Renal cortical epithelial cell (primary cell): ENCODE results near the gene CEP63. TPM values are rescaled to one million over a fixed set of nuclear protein-coding genes. Genes with fewer than 3 reads are reported as not detected.

ENCODE experiments used
- DNase-seq: peaks from one replicate; pipeline ENCODE4 v3.0.0-alpha.2; 2011; ENCODE audit warnings: low read depth
- total RNA-seq: library from RNA; depleted of rRNA; stranded (reverse); fragments of >200 nt; gene quantifications from 2 replicates; pipeline ENCODE4 v1.2.3, GENCODE V29; 2014

Gene CEP63
- 10.8 and 31.3 TPM in 2 replicates for total RNA-seq

DNA sequence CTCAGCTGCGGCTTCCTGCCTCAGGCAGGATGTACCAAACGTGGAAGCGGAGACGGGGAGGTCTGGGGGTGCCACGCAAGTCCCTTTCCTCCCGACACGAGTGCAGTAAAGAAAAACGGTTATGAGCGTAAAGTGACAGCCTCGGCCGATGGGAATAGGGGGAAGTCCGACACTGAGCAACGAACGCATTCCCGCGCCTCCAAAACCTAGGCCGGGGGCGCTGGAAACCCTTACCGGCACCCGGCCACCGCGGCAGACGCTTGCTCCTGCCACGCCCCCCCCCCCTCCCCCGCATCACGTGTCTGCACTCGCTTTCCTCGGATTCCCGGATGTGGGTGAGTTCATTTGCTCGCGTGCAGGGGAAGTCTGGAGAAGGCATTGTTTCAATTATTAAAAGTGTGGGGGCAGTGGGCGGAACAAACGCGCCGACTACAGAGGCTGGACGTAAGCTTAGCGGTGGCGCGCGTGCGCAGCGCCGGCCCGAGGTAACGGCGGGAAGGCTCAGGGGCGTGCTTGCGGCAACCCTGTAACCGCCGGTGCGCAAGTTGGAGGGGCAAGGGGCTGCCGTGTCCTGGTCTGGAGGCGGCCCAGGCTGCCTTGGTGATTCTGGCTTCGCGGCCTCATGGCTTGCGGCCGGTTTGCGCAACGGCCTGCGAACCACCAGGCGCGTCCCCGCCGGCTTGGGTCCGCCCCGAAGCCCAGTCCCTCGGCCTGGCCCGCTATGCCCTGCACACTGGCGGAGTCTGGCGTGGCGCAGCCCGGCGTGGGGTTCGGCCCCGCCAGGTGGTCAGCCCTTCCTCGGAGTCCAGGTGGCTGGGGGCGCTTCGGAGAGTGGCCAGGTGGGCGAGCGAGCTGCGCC lies at the start of gene CEP63, which contains the start of gene ANAPC13:
TSS of gene CEP63 (plus strand) at position 340 of the 859 bp plus-strand sequence. CDS start 9,264 bp downstream, outside the sequence.
TSS of gene ANAPC13 (minus strand) at position 268 of the 859 bp plus-strand sequence. CDS start 3,081 bp downstream, outside the sequence.
- peak; percentile 96 for DNase-seq

DNA sequence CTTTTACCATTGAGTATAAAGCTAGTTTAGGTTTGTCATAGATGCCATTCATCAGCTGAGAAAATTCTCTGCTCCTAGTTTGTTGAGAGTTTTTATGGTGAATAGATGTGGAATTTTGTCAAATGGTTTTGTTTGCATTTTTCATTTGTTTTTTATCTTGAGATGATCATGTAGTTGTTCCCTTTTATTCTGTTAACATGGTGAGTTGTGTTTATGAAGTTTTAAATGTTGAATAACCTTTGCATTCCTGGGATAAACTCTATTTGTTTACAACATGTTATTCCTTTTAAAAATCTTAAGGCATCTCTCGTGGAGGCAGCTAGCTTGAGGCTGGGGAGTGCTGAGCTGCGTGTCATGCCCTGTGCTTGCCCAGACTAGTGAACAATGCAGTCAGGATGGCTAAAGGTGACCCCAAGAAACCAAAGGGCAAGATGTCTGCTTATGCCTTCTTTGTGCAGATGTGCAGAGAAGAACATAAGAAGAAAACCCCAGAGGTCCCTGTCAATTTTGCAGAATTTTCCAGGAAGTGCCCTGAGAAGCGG lies 48.6 kb upstream of the CEP63 start:
- no peak for DNase-seq

DNA sequence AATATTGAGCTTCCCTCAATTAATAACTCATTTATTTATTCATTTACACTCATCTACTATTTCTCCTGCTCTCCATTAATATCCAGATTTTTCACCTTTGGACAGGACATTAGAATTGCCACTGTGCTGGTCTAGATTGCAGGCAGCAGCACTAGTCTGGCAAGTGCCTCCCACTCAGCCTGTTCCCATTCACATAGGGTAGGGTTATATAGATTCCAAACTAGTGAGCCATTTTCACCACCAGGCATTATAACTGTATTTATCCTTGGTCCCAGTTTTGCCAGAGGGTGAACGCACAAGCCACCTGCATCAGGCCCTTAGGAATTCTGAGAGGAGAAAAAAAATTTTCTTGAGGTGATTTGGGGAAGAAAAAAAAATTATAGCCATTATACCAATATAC lies 44.5 kb upstream of the CEP63 start:
- no peak for DNase-seq

DNA sequence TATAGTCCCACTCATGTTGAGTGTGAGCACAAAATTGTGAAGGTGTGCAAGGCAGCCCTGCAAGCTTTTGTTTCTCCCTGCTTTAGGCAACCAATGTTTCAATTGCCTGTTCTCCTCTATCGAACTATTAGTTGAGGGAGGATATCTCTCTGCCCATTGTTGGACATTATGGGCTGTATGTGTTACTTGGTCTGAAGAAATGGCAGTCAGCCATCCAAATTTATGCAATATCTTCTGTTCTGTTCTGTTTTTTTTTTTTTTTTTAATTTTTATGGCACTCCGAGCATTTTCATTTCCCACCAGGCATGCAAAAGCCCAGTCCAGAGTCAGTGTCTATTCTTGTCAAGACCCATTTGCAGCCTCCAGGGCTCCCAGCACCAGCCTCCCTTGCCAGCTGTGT lies 44.0 kb upstream of the CEP63 start:
- no peak for DNase-seq

DNA sequence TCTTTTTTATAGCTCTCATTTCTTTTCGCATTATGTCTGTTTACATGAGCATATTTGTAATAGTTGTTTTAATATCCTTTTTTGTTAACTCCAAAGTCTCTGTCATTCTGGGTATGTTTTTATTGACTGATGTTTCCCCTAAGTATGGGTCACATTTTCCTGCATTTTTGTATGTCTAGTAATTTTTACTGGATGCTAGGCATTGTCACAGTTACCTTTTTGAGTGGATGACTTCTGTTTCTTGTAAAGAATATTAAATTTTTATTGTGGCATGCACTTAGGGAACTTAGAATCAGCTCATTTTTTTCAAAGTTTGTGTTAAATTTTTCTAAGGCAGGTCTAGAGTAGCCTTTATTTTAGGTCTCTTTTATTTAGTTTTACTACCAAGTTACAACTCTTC lies 40.8 kb upstream of the CEP63 start:
- no peak for DNase-seq

DNA sequence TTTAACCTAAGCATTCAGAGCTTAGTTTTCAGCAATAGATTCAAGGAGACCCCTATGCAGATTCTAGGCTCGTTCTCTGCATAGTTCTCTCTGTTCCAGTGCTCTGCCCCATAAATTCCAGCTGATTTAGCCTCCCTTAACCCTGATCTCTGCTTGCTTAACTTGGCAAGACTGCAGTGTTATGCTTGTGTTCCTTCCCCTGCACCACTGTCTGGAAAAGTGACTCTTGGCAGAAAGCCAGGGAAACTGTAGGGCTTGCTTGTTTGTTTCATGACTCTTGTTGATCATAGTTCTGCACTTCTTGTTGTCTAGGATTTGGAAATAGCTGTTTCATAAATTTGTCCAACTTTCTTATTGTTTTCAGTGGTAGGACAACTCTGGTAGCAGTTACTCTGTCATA lies 40.2 kb upstream of the CEP63 start:
- peak; percentile 84 for DNase-seq

DNA sequence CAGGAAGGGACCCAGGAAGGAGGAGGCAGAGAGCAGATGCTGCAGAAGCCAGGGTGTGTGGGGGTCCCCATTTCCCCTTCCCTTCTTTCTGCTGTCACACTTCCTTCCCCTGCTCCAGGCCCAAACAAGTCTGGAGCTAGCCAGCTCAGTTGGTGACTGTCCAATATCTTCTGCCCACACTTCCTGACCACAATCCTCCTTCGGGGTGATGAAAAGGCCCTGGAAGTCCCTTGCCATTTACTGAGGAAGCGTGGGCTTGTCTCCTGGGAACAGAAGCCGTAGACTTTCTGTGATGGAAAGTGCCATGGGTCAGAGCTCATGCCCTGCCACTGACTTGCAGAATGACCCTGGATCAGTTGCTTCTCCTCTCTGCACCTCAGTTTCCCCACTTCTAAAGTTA lies 39.1 kb upstream of the CEP63 start:
- peak; percentile 29 for DNase-seq

DNA sequence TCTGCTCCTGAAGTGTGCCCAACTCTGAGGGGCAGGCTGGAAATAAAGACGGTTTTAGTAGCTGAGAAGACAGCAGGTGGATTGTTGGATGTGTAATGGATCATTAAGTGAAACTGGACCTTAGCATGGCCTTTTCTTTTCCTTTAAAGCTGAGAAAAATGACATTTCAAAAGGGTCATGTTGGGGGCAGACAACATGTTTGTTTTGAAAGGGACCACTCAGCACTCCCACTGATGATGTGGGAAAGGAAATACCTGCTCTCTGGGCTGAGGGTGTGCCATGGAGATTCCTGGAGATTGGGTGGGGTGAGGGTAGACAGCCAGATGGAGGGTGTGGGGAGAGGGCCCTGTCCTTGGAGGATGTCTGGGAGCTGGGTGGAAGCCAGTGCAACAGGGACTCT lies 38.5 kb upstream of the CEP63 start:
- no peak for DNase-seq

DNA sequence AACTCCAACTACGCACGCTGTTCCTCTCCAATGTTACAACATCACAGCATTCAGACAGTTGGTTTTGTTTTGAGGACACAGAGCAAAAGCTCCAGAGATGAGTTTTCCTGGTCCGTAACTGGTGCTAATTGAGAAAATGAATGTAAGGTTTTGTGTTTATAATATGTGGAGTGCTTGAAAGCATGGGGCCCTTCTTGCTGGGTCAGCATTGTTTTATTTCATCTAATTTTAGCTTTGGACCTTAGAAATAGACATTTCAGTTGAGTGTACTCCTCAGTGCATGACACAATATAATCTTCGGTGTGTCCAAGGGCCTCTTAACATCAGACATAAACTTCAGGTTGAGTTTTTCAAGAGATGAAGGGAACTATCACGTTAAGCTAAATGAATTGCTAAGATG lies 37.2 kb upstream of the CEP63 start:
- DNase-seq, result no peak

DNA sequence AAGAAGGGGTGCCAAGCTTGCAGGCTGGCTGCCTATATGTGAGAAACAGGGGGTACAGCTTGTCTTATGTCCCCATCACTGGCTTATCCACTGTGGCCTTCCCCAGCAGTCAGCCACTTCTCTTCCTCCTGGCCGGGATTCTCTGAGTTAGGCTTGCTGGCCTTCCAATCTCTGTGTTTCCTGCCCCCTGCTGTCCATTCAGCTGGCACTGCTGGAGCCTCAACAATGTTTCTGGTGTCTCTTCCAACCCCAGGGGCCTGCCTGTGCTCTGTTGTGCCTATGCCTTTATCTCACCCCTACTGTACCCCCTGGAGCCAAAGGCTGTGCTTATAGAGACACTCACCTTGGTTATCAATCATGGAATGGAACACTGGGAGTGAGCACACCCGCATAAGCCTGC lies 36.6 kb upstream of the CEP63 start:
- peak; percentile 50 for DNase-seq

DNA sequence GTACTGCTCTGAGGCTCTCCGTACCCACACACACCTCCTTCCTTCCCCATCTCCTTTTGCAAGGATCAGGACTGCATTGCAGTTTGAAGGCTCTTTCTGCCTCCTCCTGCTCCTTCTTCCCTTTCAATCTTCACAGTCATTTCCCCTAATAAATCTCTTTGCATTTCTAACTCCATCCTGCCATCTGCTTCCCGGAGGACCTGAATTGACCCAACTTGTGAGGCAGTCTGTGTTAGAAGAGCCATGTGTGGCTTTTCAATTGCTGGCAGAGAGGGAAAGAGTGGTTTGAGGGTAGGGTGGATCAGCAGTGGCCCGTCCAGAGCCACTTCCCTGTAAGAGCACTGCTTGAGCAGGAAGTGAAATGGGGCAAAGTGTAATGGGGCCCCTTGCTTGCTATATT lies 35.9 kb upstream of the CEP63 start:
- DNase-seq, result no peak

DNA sequence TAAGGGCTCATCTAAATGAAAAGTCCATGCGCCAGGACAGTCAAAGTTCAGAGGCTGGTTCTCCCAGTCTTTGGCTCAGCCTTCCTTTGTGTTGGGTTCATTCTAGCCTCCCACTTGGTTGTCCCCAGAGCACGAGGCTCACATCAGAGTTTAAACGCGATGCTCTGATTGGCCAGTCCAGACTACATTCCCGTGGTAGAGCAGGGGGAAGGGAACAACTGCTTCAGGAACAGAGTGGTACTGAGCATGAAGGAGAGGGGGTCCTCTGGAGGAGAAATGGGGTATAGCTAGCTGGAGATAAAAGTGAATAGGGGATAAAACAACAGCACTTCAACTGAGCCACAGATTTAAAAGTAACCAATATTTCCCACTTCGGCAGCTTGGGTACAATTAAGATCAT lies 32.2 kb upstream of the CEP63 start:
- DNase-seq, result no peak

DNA sequence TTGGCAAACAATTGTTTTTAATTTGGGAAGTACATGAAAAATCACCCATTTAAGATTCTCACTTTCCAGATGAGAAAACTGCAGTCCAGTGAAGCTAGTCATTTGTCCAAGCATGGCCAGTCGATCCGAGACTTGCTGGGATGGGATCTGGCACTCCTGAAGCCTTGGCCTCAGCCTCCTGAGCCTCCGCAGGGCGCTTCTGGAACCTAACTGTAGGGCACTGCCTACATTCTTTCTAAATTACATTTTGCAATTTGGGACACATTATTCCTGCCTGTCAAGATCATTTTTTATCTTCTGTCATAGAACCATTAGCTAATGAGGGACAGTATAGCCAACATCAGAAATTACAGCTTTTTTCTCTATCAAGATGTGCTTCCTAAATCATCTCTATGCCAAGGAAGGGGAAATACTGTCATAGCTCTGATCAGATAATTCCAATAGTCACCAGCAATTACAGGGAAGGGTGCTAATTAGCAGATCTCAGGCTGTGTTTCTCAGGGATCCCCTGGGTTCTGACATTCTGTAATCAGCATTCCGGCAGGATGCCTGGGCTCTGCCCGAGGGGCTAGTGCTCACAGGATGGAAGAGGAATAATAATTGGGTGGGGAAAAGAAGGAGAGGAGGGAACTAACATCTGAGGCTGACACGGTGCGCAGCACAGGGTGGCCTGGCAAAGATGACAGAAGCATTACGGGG lies 28.3 kb upstream of the CEP63 start:
- no peak for DNase-seq

DNA sequence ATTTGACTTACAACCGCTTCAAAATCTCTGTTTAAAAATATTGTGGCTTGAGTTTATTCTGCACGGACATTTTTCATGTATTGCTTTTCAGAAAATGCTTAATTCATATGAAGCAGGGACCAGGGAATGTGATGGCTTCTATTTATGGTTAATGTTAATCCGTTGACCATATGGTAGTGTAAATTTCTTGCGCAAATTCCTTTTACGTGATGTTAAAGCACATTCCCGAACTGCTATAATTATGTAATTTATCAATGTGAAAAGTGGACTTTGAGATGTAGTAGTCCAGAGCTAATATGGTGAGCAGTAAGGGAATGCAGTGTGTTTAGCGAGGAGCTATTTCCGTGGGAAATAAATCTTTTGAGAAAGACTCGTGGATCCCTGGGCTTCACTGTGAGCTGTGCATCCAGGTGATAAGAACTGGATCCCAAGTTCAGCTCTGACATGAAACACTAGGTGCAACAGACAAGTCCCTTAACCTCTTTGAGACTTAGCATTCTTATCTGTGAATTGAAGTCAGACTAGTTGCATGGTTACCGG lies 27.4 kb upstream of the CEP63 start:
- DNase-seq, result no peak

DNA sequence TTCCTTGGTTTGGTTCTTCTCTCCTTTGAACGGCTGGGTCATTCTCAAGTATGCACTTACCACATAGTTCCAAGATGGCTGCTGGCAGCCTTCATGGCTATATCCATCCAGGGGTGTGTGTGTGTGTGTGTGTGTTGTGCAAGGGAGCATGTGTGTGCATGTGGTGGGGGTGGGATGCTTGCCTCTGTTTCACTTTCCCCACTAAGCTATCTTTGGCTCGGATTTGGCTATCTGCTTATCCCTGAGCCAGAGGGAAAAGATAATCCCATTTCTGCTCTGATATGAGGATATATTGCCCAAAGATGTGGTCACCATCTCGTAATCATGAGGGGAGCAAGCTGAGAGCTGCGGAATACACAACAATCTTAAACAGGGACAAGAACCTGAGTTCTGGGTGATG lies 26.3 kb upstream of the CEP63 start:
- no peak for DNase-seq

DNA sequence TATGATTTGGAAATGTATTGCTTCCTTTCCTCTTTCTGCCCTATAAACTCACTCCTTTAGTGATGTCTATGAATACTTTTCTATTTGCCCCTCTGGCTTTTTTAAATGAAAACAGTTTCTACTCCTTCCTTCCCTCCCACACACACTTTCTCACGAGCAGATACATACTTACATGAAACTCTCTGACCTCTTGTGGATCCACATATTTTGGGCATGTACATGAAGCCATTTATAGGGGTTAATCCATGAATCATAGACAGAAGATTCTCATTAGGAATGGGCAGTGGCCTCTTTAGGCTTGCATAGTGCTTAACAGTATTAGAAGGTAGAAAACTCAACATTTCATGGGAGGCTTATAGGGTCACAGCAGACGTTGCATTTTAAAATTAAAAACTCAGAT lies 24.9 kb upstream of the CEP63 start:
- no peak for DNase-seq

DNA sequence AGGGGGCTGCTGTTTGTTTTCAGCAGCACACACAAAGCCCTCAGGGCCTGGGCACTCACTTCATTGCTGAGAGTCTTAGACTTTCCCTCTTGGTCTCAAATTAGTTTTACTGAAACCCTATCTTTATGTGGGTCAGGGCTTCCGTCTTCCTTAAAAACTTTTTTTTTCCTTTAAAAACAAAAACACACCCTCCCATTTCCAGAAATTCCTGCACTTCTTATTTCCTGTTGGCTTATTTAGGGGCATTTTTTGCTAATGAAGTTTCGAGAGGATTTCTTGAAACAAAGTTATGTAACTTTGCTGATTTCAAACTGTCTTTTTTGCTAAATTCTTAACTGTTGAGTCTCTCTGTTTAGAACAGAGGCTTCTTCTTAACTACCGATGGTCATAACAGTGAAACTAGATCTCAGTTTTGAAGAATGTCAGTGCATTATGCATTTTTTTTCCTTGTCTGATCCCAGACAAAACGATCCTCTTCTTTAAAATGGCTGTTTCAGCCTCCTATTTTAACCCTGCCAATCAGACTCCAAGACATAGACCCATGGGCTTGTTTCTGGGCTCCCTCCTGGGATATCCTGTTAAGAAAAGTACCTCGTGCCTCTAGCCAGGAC lies 23.4 kb upstream of the CEP63 start:
- peak; percentile 36 for DNase-seq

DNA sequence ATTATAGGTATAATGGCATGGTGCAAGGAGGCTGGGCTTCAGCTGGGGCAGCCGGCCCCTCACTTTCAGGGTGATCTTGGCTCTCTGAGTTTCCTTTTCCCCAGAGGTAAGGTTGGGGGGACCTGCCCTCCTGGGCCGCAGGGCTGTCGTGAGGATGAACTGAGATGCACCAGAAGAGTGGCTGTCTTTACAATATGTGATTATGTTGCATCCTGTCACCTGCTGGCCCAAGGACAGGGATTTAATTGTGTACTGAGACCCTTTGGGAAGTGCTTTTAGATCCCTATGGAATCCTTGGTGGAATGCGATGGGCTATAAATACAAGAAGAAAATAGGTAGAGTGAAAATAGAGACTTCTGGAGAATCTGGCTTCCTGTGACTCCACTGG lies 22.2 kb upstream of the CEP63 start:
- DNase-seq, result no peak

DNA sequence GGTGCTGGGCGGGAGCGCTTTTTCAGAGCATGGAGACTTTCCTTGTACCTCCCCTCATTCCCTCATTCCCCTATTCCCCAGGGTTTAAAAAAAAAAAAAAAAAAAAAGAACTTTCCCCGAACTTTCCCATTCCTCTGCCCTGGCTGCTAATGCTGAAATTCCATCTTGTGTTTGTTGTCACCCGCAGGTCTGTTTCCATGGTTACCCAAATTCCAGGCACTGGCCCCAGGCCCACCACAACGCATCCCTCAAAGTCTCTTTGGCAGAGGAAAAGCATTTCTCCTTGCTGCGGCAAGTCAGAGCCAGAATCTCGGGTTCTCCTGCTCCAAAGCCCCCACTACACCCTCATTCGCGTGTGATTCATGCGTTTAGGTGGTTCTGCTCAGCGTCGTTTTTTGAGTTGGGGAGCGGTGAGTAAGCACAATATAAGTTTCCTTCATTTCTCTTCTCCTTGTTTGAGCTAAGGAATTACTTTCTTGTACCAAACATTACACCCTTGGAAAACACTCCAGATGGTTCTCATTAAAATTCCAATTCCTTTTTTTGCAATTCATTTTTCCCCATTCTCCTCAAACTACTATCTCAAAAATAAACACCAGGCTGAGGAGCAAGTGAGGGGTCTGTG lies 21.7 kb upstream of the CEP63 start:
- peak; percentile 76 for DNase-seq

DNA sequence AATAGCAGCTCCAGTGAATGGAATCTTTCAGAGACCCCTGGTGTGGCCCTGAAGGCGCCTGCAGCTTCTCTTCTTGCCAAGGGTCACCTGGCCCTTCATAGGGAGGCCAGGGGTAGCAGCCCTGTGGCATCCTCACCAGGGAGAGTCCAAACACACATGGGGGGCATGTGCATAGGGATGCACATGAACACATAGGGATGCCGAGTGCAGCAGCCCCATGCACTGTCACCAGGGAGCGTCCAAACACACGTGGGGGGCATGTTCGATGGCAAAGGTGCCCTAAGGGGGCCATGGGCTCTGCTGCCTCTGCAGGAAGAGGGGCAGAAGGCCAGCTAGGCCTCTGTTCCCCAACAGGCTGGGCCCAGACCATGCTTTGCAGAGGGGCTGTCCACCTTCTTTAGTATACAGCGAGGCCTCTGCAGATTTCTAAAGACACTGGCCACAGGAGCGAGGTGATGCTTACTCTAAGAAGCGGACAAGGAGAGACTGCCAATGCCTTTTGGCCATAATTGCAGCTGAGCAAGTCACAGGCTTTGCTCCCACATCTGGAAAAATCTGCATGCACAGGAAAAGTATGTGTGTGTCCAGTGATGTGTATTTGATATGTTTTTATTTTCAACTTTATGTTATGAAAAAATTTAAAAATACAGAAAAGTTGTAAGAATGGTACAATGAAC lies 21.0 kb upstream of the CEP63 start:
- no peak for DNase-seq

DNA sequence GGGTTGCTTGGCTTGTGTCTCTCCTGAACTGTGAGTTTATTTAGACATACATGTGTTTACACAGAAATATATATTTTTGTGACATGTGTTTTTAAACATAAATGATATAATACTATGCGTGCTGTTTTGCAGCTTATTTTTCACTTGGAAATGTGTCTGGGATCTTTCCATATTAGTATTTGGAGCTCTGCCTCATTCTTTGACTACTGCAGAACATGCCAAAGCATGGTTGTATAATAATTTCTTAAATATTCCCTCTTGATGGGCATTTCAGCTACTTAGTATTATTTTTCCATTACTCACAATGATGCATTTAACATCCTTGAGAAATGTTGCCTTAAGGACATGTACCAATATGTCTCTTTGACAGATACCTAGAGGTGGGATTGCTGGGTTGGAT lies 19.5 kb upstream of the CEP63 start:
- DNase-seq, result no peak
